C4-2B (cell line): ENCODE data around the gene MPP2.

Experiments used
- H3K27ac ChIP-seq: fragments of 450-650 bp; 2 replicates; pipeline ENCODE4 v1.5.1; 2017
- ZFX ChIP-seq: fragments of 450-650 bp; IDR thresholded peaks from 2 replicates; pipeline ENCODE4 v1.6.1; 2017
- TF ChIP-seq, protein P1 (sequence below): fragments of 450-650 bp; conservative IDR thresholded peaks from 2 replicates; pipeline ENCODE4 v1.5.1; 2017; ENCODE audit warnings: mild to moderate bottlenecking

Gene MPP2

DNA sequence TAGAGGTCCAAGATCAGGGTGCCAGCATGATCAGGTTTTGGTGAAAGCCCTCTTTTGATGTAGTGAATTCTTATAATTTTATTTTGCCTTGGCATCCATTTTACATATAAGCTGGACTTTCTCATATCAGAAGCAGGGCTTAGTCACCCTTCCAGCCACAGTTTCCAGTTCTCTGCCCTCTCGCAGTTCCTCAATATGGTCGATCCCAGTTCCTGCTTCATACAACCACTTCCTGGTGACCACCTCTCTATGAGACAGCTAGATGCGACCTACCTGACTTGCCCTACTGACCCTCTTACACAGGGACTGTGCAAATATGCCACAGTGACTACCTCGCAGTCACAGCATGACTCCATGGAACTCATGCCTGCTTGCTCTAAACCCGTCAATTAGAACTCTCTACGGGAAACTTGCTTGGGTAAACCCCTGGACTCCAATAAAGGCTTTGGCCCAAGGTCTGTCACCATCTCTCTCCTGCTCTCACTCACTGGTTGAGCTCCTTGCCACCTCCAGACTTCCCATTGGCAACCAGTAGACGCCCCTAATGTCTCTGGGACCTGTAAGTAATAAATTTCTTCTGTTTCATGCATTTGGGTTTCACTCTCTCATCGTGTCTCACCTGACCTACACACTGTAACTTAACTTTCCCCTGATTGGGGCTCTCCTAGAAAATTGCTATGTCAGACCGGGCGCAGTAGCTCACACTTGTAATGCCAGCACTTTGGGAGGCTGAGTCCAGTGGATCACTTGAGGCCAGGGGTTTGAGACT lies 38.9 kb downstream of the MPP2 start:
- TF ChIP-seq, protein P1, sequence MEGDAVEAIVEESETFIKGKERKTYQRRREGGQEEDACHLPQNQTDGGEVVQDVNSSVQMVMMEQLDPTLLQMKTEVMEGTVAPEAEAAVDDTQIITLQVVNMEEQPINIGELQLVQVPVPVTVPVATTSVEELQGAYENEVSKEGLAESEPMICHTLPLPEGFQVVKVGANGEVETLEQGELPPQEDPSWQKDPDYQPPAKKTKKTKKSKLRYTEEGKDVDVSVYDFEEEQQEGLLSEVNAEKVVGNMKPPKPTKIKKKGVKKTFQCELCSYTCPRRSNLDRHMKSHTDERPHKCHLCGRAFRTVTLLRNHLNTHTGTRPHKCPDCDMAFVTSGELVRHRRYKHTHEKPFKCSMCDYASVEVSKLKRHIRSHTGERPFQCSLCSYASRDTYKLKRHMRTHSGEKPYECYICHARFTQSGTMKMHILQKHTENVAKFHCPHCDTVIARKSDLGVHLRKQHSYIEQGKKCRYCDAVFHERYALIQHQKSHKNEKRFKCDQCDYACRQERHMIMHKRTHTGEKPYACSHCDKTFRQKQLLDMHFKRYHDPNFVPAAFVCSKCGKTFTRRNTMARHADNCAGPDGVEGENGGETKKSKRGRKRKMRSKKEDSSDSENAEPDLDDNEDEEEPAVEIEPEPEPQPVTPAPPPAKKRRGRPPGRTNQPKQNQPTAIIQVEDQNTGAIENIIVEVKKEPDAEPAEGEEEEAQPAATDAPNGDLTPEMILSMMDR, result no peak
- TF ChIP-seq ZFX, result no peak
- no peak overlapping the region for H3K27ac ChIP-seq

DNA sequence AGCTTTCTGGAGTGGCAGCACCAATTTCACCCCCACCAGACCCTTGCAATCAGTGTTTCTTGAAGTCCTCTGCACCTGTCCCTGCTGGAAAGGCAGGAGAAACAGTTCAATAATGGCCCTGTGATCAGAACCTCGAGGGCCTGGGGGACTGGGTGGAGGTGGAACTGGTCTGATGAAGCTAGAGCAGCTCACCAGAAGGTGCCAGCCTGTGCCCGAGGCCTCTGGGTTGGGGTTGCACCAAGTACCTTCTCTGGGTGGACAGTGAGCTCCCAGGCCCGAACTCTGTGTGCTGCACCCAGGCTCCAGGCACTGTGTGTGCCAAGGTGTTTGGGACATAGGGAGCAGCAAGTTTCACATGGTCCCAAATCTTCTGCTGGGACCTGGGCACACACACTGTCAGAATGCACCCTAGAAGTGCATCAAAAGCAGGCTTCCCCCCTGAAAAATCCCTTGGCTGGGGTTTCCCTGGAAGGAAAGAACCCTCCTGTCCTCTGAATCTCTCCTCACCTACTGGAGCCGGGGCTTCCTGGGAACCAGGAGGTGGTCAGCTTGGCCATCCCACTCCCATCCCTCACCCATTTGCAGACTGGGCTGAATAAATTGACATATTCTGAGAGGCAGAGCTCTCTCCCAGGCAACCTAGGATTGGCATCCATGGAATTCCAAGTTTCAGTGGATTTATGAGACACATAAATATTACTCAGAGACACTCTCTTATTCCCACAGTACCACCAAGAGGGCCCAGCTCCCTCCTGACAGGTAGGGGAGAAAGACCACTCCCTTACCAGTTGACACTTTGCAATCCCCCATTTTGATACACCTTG lies 43.0 kb downstream of the MPP2 start:
- TF ChIP-seq, protein P1, result no peak
- TF ChIP-seq ZFX, result no peak
- H3K27ac ChIP-seq, result no peak overlapping the region

DNA sequence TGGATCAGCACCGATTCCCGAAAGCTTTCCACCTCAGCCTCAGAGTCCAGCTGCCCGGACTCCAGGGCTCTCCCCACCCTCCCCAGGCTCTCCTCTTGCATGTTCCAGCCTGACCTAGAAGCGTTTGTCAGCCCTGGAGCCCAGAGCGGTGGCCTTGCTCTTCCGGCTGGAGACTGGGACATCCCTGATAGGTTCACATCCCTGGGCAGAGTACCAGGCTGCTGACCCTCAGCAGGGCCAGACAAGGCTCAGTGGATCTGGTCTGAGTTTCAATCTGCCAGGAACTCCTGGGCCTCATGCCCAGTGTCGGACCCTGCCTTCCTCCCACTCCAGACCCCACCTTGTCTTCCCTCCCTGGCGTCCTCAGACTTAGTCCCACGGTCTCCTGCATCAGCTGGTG lies 45.4 kb downstream of the MPP2 start:
- no peak for TF ChIP-seq ZFX
- TF ChIP-seq, protein P1, result no peak
- no peak overlapping the region for H3K27ac ChIP-seq

DNA sequence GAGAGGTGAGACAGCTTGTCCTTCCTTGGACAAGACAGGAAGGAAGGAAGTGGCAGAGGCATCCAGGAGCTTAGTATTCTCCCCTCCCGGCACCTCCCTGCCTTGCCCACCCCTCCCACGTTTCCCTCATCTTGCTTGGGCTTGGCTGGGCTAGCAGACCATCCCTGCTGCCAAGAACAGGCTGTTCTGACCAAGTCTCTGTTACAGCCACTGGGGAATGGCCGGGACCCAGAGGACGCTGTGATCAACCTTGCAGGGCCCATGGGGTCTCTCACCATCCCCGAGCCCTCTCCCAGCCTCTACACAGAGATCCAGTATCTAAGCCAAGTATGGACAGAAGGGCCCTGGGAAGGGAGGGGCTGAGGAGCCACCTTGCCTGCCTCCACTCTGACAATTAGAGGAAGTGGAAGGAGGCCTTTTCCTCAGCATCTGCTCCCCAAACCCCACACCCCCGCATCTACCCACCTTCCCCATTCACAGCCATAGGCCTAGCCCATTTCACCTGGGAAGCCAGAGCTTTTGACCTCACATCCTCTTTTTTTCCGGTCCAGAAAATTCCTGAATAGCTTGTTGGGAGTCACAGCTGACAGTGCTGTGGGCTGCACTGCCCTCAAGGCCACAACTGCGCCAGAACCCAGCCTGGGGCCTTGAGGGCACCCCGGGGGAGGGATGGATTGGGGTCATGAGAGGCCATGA lies 46.3 kb downstream of the MPP2 start:
- no peak for TF ChIP-seq ZFX
- TF ChIP-seq, protein P1, result no peak
- H3K27ac ChIP-seq, result no peak overlapping the region

DNA sequence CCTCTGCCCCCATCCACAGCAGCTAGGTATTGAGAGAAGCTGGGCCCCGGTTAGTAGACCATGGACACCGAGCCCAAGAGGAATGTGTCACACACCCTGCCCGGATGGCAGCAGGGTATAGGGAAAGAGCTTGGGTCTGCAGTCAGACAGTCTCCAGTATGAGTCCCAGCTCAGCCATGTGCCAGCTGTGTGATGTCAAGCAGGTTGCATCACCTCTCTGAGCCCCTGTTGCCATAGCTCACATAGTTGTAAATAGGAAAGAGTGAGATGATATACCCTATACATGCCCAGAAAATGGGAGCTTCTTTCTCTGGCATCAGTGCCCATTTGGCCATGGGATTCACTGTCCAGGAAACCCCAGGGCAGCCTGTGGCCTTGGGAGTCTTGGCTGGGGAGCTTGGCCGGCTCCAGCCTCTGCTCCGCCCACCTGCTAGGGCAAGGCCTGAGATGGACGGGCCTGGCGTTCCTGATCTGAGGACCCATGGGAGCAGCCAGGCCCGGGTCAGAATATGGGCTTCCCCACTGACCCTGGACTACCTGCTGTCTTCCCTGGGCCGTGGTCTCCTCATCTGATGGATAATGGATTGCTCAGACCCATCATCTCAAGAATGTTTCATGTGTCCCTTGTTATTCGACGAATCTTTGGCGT lies 47.1 kb downstream of the MPP2 start:
- no peak for TF ChIP-seq ZFX
- TF ChIP-seq, protein P1, result no peak
- no peak overlapping the region for H3K27ac ChIP-seq

DNA sequence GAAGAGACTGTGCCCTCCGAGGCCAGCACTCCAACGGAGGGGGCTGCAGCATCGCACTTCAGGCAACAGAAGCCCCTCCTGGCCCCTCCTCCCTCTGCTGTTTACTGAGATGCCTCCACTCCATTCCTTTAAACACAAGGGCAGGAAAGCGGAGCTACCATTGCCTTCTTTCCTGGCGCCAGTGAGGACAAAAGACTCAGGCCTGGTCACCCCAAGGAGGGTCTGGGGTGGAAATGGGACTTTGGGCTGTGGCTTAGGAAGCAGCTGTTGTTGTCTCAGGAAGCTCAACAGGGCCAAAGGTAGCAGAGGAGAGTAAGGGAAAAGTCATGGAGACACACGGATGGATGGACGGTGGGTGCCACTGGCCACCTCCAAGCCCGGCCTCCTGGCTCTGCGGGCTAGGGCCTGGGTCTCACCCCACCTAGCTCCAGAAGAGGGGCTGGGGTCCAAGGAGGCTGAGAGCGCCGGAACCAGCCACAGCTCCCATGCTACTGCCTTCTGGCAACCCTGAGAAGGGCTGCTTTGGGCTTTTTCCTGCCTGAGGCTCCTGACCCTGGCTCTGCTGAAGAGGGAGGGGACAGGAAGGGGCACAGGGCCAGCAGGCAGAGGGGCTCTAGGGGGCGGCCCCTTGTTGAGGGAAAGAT lies 49.3 kb downstream of the MPP2 start:
- no peak for TF ChIP-seq ZFX
- TF ChIP-seq, protein P1, result no peak
- no peak overlapping the region for H3K27ac ChIP-seq
